CD14-positive monocyte (primary cell): ENCODE data around the gene TADA3. TPM values are rescaled to one million over a fixed set of nuclear protein-coding genes. Genes with fewer than 3 reads are reported as not detected.

Experiments
- DNase-seq, 3 donors: peaks; one replicate each; pipeline ENCODE4 v3.0.0-alpha.2; 2011 to 2022
- H2AFZ ChIP-seq: 2 replicates; pipeline ENCODE4 v1.6.0; 2012; ENCODE audit warnings: mild to moderate bottlenecking, low read depth, low read length, inconsistent platforms; ENCODE audit not compliant: insufficient read depth, poor library complexity, severe bottlenecking
- H3K27ac ChIP-seq, 2 donors: 1 replicate in 1 of 2; 2 replicates in 1 of 2; pipeline ENCODE4 v1.5.1; 2012 to 2013; ENCODE audit warnings: low read length in 2 of 2, control low read depth in 1 of 2, inconsistent platforms in 1 of 2, low read depth in 1 of 2, mild to moderate bottlenecking in 1 of 2
- H3K27me3 ChIP-seq, 2 donors: one replicate each; pipeline versions ENCODE4 v1.6.0 to v1.6.1; 2011 to 2013; ENCODE audit warnings: low read length in 2 of 2; ENCODE audit not compliant: control insufficient read depth in 2 of 2, insufficient read depth in 2 of 2
- H3K36me3 ChIP-seq, 2 donors: replicated peaks in 1 of 2; 1 replicate in 1 of 2; 2 replicates in 1 of 2; pipeline versions ENCODE4 v1.5.1 to v1.6.1; 2012 to 2013; ENCODE audit warnings: low read length in 2 of 2, control low read depth in 1 of 2, inconsistent platforms in 1 of 2, mild to moderate bottlenecking in 1 of 2; ENCODE audit not compliant: insufficient read depth in 2 of 2, control insufficient read depth in 1 of 2
- H3K4me1 ChIP-seq, 2 donors: 1 replicate in 1 of 2; 2 replicates in 1 of 2; pipeline versions ENCODE4 v1.5.1 to v1.6.1; 2012 to 2013; ENCODE audit warnings: low read length in 2 of 2, control low read depth in 1 of 2, inconsistent platforms in 1 of 2, mild to moderate bottlenecking in 1 of 2, moderate library complexity in 1 of 2; ENCODE audit not compliant: insufficient read depth in 2 of 2, control insufficient read depth in 1 of 2
- H3K4me2 ChIP-seq: replicated peaks from 2 replicates; pipeline ENCODE3; 2012; ENCODE audit warnings: low read length, moderate library complexity, mild to moderate bottlenecking; ENCODE audit not compliant: poor library complexity, severe bottlenecking; ENCODE audit errors: extremely low read depth
- H3K4me3 ChIP-seq, 3 experiments: fragments of 200-600 bp in 1 of 3; sonication (generic) in 1 of 3; replicated peaks in 1 of 3; 1 replicate in 2 of 3; 2 replicates in 1 of 3; pipeline ENCODE4 v1.5.1; 2011 to 2013; ENCODE audit warnings: low read length in 3 of 3, mild to moderate bottlenecking in 3 of 3, control low read depth in 2 of 3, low read depth in 2 of 3, inconsistent platforms in 1 of 3, moderate library complexity in 1 of 3
- H3K79me2 ChIP-seq: 2 replicates; pipeline ENCODE4 v1.6.0; 2012; ENCODE audit warnings: mild to moderate bottlenecking, control low read depth, inconsistent platforms, low read length, moderate library complexity; ENCODE audit not compliant: insufficient read depth
- H3K9ac ChIP-seq: 2 replicates; pipeline ENCODE4 v1.6.0; 2017; ENCODE audit warnings: low read length, mild to moderate bottlenecking; ENCODE audit not compliant: insufficient read depth, poor library complexity, severe bottlenecking
- H3K9me3 ChIP-seq, 2 donors: replicated peaks in 1 of 2; 1 replicate in 1 of 2; 2 replicates in 1 of 2; pipeline versions ENCODE4 v1.5.1 to v1.6.1; 2012 to 2013; ENCODE audit warnings: low read length in 2 of 2, control low read depth in 1 of 2; ENCODE audit not compliant: control insufficient read depth in 1 of 2, insufficient read depth in 1 of 2
- H4K20me1 ChIP-seq: 2 replicates; pipeline ENCODE4 v1.6.0; 2012; ENCODE audit warnings: mild to moderate bottlenecking, low read length, control low read depth, moderate library complexity; ENCODE audit not compliant: insufficient read depth
- H3K27ac Mint-ChIP-seq, 7 donors: one replicate each; pipeline ENCODE4 v1.8.0; 2020; ENCODE audit warnings: mild to moderate bottlenecking in 7 of 7, mixed read lengths in 7 of 7, moderate library complexity in 6 of 7, inconsistent platforms in 2 of 7
- H3K27me3 Mint-ChIP-seq, 3 donors: one replicate each; pipeline ENCODE4 v1.8.0; 2021 to 2022; ENCODE audit warnings: low read depth in 3 of 3, mild to moderate bottlenecking in 3 of 3, mixed read lengths in 3 of 3, moderate library complexity in 3 of 3, inconsistent platforms in 1 of 3
- H3K36me3 Mint-ChIP-seq, 2 donors: one replicate each; pipeline ENCODE4 v1.8.0; 2020; ENCODE audit warnings: mixed read lengths in 2 of 2, inconsistent platforms in 1 of 2, mild to moderate bottlenecking in 1 of 2
- H3K4me1 Mint-ChIP-seq: one replicate; pipeline ENCODE4 v1.8.0; 2020; ENCODE audit warnings: mild to moderate bottlenecking, mixed read lengths
- H3K4me3 Mint-ChIP-seq, 2 donors: one replicate each; pipeline ENCODE4 v1.8.0; 2020; ENCODE audit warnings: mild to moderate bottlenecking in 2 of 2, mixed read lengths in 2 of 2, moderate library complexity in 1 of 2
- H3K9me3 Mint-ChIP-seq, 7 donors: one replicate each; pipeline ENCODE4 v1.8.0; 2020 to 2022; ENCODE audit warnings: mixed read lengths in 7 of 7, mild to moderate bottlenecking in 6 of 7, moderate library complexity in 6 of 7, inconsistent platforms in 2 of 7
- WGBS: methylation state at CpG from one replicate; pipeline ENCODE4 v1.1.5; 2013; ENCODE audit warnings: missing lambda C conversion rate; ENCODE audit not compliant: insufficient coverage; 5-methylcytosine and 5-hydroxymethylcytosine counted together
- intact Hi-C, 2 donors: fragments of 100-400 bp; cut with micrococcal nuclease; formaldehyde crosslinking; loops; one replicate each; pipeline versions ENCODE4 v1.15.0 to v1.15.1; 2023
- polyA minus RNA-seq: library from RNA; depleted of rRNA, polyadenylated mRNA; stranded (reverse); fragments of >200 nt; gene quantifications from 2 replicates; pipeline ENCODE4 v1.2.3, GENCODE V29; 2012
- polyA plus RNA-seq, 3 donors: library from polyadenylated mRNA; depleted of rRNA in 1 of 3; unstranded in 2 of 3; stranded (reverse) in 1 of 3; fragments of 300-500 nt in 2 of 3; fragments of >200 nt in 1 of 3; fragmentation: Illumina TruSeq in 2 of 3; gene quantifications; 1 replicate in 2 of 3; 2 replicates in 1 of 3; pipeline ENCODE4 v1.2.3, GENCODE V29; 2012 to 2021
- total RNA-seq, 12 experiments: library from RNA in 1 of 12; stranded (reverse) in 1 of 12; fragments of 120-200 nt in 1 of 12; gene quantifications; one replicate each; pipeline ENCODE4 v1.2.4 and lab custom pipeline; 2013 to 2026; ENCODE audit warnings: mixed read lengths in 6 of 12, inconsistent platforms in 1 of 12
- TF ChIP-seq, protein P1 (sequence below): fragments of 200-600 bp; IDR thresholded peaks from one replicate; pipeline ENCODE4 v1.8.0; 2022; ENCODE audit warnings: antibody characterized with exemption, mild to moderate bottlenecking

TADA3 gene, protein sequence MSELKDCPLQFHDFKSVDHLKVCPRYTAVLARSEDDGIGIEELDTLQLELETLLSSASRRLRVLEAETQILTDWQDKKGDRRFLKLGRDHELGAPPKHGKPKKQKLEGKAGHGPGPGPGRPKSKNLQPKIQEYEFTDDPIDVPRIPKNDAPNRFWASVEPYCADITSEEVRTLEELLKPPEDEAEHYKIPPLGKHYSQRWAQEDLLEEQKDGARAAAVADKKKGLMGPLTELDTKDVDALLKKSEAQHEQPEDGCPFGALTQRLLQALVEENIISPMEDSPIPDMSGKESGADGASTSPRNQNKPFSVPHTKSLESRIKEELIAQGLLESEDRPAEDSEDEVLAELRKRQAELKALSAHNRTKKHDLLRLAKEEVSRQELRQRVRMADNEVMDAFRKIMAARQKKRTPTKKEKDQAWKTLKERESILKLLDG
- 71.0 TPM for total RNA-seq (2013)
- polyA plus RNA-seq = 10 to 100 TPM; 36.1 to 47.2 (median 46.9) TPM
- 32.0 and 54.5 TPM in 2 replicates for polyA minus RNA-seq
- 15.2 to 33.4 (median 28.3) reads per million in 11 experiments for total RNA-seq (lab: John Stamatoyannopoulos, UW)

DNA sequence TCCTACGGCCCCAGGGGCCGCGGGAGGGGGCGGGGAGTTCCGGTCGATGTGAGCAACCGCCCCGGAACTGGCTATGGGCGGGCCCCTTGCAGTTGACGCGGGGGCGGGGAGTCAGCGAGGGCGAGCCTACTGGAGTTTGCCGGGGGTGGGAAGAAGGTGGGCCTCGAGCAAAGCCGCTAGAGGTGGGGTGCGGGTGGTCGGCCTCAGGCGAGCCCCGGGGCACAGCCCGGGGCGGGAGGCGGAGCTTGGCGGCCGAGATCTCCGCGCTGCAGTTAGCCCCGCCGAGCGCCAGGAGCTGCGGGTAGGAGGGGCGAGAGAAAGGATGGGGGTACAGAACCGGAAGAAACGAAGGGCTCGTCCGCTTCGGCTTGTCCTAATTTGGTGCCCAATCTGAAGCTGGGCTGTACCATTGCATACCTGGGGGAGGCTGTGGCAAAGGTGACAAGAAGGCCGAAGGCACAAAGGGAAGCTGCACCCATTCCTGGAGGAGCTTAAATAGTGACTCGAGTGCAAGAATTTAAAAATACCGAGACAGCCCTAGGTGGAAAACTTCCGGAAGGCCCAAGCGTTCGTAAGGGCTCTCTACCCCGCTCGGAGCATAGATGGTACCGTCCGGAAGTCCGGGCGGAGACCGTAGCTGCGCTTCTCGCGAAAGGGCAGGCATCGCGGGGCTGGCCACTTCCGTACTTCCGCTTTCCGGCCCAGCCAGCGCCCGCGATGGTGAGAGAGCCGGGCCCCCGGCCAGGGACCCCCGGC is at the start of gene TADA3, which contains the start of gene ARPC4:
TADA3 (minus strand) TSS at position 69 of the 756 bp plus-strand sequence. CDS start 1,007 bp downstream, outside the sequence.
ARPC4 (plus strand) TSS at position 678 of the 756 bp plus-strand sequence; CDS start at position 718, 40 bp downstream.
- Mint-ChIP-seq H3K27me3 (peaks cover 0 to 1% (median 0%) of the 10 kb centered on the region in 3 donors), H3K27ac (peak within 1 kb of the TSS; percentile 87 to 100 (median 99)), H3K4me3 (peak within 1 kb of the TSS; percentile 93 to 99), H3K9me3 (peaks cover 0 to 4% (median 0%) of the 10 kb centered on the region in 7 donors), H3K36me3 (peaks cover 27 to 58% of the 10 kb centered on the region in 2 donors), H3K4me1 (peaks cover 38% of the 10 kb centered on the region)
- H3K79me2 ChIP-seq = peaks cover 80% of the 10 kb centered on the region
- H4K20me1 ChIP-seq = peaks cover 43% of the 10 kb centered on the region
- DNase-seq = peak; percentile 93 to 95 (median 94)
- H3K4me2 ChIP-seq = peak within 1 kb of the TSS; percentile 86
- H3K27me3 ChIP-seq = no peaks in the 10 kb centered on the region
- H3K27ac ChIP-seq = peak within 1 kb of the TSS; percentile 91 to 97
- under 1% methylated on average over 65 of the region's 65 CpGs for WGBS
- H3K9ac ChIP-seq = peak within 1 kb of the TSS; percentile 99
- TF ChIP-seq, protein P1, sequence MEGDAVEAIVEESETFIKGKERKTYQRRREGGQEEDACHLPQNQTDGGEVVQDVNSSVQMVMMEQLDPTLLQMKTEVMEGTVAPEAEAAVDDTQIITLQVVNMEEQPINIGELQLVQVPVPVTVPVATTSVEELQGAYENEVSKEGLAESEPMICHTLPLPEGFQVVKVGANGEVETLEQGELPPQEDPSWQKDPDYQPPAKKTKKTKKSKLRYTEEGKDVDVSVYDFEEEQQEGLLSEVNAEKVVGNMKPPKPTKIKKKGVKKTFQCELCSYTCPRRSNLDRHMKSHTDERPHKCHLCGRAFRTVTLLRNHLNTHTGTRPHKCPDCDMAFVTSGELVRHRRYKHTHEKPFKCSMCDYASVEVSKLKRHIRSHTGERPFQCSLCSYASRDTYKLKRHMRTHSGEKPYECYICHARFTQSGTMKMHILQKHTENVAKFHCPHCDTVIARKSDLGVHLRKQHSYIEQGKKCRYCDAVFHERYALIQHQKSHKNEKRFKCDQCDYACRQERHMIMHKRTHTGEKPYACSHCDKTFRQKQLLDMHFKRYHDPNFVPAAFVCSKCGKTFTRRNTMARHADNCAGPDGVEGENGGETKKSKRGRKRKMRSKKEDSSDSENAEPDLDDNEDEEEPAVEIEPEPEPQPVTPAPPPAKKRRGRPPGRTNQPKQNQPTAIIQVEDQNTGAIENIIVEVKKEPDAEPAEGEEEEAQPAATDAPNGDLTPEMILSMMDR = no peak
- H3K36me3 ChIP-seq = peaks cover 28 to 49% of the 10 kb centered on the region in 2 donors
- H3K4me1 ChIP-seq = peaks cover 39 to 42% of the 10 kb centered on the region in 2 donors
- H2AFZ ChIP-seq = peak within 1 kb of the TSS; percentile 81
- no peaks in the 10 kb centered on the region for H3K9me3 ChIP-seq
- intact Hi-C loops = loop anchor here (2.0 to 10.0 kb wide), 10 partner anchors 42 to 528 kb away; partner anchors contain the start of genes BRPF1 (in 2 of the 2), MTMR14 (in 2 of the 2), RPUSD3 (in 2 of the 2) and OGG1 (in 1 of the 2)
- H3K4me3 ChIP-seq = peak within 1 kb of the TSS; percentile 76 to 96 (median 77)
